CD4-positive, alpha-beta T cell treated with Interleukin-6 for 4 hours (primary cell): Measurements from ENCODE around the gene ESR2.
"Not testable (repeated sequence)": the region's sequence is repeated elsewhere in the genome, so short reads cannot be mapped to it uniquely, and the experiment has no call there.

ENCODE experiments used
- DNase-seq: peaks from one replicate; pipeline ENCODE4 v3.0.0-alpha.2; 2020; ENCODE audit warnings: mixed read lengths

The ESR2 gene

DNA sequence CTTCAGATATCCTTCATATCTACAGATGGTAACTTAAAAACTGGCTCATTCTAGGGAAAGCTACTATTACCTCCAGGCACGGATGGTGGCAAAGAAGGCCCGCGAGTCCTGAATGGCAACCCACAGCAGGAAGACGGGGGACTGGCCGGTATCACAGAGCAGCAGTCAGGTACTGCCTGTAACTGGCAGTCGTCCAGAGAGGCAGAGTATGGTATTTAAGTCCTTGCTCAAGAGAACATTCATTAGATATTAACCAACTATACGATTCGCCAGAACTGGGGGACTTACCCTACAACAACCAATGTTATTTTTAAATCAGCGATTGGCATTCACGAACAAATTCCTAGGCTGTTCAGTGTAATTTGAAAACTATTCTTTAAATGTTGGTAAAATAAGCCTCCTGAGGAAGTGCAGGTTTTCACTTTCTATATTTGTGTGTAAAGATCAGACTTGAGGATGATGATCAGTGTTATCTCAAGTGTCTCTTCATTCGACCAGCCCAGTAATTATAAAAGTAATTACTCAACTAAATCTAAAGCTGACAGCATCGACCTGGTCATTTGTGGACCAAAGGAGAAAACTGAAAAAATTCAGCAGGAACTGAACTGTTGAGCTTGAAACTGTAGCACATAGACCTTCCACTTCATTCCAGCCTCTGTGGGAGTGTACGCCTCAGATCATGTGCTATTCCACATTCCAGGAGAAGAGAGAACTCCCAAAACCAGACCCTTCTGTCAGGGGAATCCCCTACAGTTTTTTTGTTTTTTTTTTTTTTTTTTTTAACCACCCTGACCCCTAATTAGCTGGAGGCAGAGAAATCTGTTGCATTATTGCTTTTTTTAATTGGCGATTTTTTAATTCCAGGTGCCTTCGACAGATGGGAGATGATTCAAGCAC lies 75.6 kb downstream of the ESR2 start:
- no peak for DNase-seq

DNA sequence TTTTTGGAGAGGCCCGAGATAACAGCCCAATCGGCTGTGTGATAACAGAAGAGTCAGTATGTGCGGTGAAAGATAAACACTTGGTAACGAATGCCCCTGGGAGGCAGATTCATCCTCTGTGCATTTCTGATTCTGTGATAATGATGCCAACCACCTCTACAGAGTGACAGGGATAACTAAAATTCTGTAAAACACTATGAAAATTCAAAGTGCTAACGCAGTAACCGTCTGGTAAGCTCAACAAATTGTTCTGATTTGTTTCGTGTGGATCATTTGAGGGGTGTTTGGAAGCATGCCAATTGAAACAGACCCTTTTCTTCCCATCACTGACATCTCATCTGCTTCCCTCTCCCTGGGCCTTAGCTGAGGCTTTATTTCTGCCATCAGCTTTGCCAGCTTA lies 76.3 kb downstream of the ESR2 start:
- DNase-seq = no peak

DNA sequence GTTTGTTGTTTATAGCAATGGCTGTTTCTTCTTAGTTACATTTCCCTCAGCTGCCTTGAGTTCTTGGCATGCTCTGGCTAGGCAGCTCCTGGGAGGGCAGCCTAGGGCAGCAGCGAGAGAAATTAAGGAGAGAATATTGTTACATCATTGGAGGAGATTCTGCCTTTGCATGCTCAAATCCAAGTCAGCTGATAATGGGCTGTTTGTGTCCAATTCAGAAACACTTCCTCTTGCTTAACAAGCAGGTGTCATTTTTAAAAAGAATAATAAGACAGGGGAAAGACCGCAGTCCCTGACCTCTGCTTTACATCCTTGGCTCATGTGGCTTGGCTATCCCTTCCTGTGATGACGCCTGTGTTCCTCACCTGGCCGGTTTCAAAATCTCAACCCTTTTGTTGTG lies 76.9 kb downstream of the ESR2 start:
- no peak for DNase-seq

DNA sequence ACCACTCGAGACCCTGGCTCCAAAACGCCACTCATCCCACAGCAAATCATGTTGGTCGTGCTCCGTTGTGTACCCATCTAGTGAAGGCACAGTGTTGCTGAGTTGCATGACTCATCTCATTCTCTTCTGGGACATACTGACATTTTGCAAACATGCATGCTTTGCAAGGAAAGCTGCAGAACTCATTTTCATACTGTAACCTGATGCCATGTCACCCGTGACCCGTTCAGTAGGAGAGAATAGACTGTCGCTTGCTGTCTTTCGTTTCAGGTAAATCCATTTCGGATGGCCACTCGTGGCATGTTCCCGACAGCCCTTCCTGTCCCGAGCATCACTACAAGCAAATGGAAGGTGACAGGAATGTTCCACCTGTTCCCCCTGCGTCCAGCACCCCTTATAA lies 78.2 kb downstream of the ESR2 start:
- DNase-seq = no peak

DNA sequence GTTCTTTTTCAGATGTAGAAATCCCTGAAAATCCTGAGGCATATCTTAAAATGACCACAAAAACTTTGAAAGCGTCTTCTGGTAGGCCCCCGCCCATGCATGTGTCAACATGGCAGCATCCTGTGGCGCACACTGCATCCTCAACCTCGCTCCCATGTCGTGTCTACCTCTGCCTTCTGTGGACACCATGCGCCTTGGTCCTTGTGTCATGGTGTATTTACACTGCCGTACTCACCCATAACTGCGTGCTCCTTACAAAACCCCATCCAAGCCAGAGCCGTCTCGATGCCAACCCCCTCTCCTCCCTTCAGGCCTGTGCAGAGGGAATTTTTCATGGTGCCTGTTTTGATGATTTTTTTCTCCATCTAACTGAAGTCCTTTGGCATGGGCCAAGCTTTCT lies 78.9 kb downstream of the ESR2 start:
- DNase-seq = no peak

DNA sequence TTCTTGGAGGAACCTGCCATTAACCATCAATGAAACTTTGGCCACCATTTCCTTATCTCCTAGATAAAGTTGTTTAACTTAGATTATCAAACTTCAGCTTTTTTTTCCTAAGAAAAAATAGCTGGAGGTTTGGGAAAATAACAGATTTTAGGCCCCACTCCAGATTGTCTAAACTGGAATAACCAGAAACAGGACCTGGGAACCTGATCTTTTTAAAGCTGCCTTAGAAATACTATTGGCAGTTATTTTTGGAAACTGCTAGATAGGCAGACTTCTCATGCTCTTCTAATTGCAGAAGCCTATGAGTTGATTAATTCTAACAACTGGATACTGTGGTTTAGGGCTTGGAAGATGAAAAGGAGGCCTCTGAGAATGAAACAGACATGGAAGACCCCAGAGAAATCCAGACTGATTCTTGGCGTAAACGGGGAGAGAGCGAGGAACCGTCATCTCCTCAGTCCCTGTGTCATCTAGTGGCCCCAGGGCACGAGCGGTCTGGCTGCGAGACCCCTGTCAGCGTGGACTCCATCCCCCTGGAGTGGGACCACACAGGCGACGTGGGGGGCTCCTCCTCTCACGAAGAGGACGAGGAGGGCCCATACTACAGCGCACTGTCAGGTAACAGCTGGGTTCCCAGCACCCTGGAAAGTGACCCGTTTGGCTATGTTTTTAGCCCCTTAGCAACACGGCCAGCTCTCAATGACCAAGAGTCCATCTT lies 80.2 kb downstream of the ESR2 start:
- DNase-seq = no peak

DNA sequence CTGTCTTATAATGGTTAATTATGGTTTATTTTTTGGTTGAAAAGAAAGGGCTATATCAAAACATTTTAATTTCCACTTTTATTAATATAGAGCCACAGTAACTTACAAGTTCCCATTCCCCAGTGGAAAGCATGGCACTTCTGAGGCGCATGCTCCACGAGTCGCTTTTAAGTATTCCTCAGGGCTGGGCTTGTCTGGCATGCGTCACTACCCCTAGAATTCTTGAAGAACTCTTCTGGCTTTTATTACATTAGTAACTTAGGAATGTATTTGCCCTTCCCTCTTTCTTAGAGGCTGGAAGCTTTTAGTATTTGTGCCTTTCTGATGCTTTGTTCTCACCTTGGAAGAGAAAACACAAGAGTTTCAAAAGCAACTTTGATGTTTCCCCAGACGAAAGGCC lies 81.1 kb downstream of the ESR2 start:
- no peak for DNase-seq

DNA sequence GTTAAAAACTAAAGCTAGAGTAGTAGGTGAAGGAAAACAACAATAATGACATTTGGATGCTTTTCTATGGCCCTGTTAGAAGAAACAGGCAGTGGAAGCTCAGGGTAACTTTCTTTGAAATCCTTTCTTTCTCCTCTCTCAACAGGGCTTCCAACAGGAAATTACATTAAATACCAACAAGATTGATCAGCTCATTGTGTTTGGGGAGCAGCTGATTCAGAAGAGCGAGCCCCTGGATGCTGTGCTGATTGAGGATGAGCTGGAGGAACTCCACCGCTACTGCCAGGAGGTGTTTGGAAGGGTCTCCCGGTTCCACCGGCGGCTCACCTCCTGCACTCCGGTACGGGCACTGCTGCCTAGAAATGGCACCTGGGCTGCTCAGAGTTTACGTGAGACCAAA lies 81.5 kb downstream of the ESR2 start:
- no peak for DNase-seq

DNA sequence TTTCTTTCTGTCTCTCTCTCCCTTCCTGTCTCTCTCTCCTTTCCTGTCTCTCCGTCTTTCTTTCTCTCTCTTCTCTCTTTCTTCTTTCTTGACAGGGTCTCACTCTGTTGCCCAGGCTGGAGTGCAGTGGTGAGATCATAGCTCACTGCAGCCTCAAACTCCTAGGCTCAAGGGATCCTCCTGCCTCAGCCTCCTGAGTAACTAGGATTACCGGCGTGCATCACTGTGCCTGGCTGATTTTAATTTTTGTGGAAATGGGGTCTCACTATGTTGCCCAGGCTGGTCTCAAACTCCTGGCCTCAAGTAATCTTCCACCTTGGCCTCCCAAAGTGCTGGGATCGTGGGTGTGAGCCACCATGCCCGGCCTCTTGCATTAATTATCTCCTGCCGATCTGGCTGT lies 83.3 kb downstream of the ESR2 start:
- not testable (repeated sequence) for DNase-seq

DNA sequence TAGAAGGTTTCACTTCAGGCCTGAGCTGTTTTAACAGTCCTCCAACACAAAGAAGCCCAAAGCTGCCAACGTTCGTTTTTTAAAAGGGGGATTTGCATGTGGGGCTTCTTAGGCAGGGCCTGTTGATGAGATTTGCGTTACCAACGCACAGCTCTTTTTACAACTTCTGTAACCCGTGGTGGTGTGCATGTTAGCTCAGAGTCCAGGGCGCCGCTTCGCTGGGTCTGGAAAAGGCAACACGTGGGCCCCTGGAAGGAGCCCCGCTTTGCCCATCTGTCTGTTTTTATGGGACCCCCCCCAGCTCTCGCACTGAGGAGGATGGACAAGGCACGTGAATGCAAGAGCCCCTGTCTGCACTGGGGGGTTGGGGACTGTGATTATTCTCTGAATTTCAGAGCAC lies 84.0 kb downstream of the ESR2 start:
- DNase-seq = no peak

DNA sequence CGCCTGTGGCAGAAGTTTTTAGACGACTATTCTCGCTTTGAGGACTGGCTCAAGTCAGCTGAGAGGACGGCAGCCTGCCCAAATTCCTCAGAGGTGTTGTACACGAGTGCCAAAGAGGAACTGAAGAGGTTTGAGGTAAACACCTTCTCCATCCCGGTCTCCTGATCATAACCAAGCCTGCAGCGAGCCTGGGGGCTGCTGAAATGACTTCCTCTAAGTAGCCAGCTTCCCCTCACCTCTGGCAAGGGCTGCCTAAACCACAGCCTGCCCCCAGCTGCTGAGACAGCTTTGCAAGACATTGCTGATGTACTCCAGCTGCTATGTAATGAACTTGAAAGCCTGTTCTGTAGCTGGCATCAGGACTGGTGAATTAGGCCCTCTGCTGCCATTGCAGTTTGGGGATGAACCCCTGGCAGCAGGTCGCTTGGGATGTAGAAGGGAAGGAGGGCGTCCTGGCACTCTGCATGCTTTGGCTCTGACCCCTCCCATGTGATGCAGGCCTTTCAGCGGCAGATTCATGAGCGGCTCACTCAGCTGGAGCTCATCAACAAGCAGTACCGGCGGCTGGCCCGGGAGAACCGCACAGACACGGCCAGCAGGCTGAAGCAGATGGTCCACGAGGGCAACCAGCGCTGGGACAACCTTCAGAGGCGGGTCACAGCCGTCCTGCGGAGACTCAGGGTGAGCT lies 84.6 kb downstream of the ESR2 start:
- DNase-seq = no peak

DNA sequence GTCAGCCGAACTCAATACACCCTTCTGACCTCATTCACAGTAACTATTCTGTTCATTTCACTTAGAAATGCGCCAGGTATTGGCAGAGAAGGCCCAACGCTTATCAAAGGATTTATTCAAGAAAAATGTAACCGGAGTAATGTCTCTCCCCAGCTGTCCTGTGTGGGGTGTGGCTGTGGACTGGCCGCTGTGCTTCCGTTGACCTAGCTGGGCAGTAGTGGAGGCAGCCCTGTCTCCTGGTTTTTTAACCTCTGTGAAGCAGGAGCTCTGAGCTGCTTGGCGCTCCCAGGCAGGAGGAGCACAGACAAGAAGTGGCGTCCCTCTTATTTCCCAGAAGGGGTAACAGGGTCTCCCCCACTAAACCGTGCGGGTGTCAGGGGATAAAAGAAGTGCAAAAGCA lies 85.2 kb downstream of the ESR2 start:
- no peak for DNase-seq

DNA sequence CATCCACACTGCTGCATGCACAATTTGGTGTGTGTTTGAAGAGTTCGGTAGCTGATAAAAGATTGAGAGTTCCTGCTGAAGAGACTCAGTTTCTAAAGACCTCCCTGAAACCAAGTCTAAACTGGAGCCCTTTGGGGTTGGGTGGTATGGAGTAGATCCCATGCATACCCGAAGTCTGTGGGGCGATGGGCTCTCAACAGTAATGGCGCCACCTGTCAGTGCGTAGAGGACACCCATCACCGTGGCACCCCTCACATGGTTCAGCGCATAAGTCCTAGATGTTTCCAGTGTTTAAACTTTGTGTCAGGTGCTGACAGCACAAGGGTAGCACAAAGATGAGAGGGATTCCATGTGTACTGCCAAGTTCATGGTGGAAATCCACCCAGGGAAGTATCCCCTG lies 85.9 kb downstream of the ESR2 start:
- no peak for DNase-seq

DNA sequence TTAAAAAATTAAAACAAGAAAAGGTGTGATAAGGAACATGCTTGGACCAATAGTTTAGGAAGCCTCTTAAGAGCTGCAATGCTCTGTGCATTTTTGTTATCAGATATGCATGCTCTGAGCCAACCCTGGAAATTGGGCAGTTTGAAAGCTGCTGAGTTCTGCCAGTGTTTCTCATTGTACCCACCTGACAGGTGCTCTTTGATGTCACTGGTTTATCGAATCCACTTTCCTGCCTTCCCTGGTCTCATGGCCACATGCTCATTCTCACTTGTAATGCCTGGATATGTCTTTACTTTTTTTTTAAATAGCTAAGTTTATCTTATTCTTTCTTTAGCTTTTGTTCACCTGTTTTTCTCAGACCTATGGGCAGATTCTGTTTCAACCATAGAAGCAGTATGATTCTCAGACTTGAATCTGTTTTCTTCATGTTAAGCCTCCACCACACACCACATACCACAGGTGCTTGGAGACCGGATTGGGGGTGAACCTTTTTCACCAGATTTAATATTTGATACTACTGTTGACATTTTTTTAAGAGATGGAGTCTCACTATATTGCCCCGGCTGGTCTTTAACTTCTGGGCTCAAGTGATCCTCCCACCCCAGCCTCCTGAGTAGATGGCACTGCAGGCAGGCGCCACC lies 90.7 kb downstream of the ESR2 start:
- DNase-seq = no peak

DNA sequence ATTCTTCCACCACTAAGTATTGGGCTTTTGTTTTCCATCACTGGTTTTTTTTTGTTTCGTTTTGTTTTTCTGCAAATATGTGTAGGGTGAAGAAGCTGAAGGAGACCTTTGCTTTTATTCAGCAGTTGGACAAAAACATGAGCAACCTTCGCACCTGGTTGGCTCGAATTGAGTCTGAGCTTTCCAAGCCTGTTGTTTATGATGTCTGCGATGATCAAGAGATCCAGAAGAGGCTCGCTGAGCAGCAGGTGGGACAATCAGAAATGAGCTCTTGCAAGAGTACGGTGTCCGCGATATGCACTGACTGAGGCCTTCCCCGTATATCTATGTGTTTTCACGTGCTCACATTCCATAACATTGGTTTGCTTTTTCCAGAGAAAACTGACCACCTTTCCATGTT lies 91.5 kb downstream of the ESR2 start:
- no peak for DNase-seq

DNA sequence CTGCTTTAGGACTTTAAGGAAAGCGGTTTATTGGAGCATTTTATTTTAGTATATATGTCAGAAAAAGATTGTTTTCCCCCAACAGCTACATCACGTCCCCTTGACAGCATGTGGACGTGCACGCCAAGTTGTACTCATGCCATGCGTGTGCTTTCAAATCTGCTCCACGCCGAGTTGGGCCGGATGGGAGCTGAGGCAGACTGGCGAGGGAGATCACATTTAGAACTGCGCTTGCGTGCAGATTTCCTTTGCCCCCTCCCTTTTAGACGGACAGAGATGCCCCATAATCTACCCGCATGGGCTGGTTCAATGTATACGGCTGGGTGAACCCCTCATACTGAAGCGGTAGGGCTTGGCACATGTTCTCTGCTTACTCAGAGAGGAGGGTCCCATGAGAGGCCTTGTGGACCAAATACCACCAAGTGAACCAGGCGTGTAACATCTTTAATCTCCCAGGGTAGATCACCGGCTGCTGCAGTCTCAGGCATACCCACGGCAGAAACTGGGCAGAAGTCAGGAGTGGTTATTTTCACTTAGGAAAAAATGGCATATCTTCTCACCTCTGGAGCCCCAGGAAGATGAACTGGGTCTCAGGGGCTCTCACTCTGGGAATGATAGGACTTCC lies 92.1 kb downstream of the ESR2 start:
- no peak for DNase-seq

DNA sequence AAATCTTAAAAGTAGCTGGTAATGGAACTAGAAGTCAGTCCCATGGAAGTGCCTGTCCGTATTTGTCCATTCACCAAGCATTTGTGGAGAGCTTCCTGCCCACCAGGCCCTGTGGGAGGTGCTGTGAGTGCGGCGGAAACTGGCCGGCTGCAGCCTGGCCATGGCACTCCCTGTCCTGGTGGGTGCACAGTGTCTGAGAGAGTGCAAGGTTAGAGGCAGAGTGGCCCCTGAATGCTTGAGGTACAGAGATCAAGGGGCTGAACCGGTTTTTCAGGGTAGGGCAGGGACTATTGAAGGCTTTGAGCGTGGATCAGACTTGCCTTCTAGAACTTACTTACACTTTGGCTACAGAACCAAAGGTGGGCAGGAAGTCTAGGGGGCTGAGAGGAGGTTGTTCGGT lies 92.9 kb downstream of the ESR2 start:
- DNase-seq = no peak

DNA sequence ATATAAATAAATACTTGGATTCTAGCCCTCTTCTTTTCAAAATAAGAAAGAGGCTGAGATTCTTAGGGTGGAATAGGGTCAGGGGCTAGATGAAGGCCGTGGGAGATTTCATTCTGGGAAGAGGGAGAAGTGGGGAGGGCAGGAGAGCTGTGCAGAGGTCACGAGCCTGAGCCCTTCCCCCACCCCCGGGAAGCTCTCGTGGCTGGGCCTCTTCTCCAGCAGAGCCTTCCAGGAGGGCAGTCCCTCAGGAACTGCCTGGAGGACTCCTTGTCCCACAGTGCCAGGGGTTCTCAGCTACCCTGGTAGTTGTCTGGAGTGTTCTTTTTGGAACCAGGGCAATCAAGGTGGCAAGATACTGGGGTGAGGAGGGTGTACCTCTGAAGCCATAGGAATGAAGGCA lies 94.0 kb downstream of the ESR2 start:
- DNase-seq = no peak

DNA sequence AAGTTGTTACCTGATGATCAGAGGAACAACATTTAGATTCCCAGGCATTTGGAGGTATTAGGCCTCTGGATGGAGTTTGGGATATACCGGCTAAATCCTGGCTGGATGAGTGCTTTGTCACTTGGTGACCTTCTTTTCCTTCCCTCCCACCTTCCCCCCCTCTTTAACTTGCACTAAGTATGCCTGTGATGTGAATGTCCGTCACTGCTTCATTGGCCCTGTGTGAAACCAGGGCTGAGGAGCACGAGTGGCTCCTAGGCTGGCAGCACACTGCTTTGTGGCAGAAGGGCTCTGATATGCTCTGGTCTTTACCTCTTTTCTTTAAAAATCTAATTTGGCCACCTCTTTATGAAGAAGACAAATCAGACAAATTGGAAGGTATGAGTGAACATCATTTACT lies 95.7 kb downstream of the ESR2 start:
- DNase-seq = no peak

DNA sequence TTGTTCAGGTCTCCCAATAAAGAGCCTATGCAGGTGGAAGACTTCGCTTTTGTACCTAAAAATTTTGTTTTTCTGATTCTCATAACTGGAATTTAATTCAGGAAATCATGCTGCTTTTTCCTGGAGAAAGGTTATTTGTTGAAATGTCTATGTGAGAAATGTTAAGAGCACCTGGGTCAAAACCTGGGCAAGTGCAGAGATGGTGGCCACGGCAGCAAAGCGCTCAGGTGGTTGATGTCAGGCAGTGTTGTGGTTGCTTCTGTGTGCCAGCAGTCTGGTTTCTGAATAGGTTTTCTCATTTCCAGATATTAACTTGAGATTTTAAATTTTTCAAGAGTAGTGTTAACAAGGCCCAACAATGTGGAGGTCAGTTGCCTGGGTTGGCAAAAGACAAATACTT lies 96.2 kb downstream of the ESR2 start:
- DNase-seq = no peak

DNA sequence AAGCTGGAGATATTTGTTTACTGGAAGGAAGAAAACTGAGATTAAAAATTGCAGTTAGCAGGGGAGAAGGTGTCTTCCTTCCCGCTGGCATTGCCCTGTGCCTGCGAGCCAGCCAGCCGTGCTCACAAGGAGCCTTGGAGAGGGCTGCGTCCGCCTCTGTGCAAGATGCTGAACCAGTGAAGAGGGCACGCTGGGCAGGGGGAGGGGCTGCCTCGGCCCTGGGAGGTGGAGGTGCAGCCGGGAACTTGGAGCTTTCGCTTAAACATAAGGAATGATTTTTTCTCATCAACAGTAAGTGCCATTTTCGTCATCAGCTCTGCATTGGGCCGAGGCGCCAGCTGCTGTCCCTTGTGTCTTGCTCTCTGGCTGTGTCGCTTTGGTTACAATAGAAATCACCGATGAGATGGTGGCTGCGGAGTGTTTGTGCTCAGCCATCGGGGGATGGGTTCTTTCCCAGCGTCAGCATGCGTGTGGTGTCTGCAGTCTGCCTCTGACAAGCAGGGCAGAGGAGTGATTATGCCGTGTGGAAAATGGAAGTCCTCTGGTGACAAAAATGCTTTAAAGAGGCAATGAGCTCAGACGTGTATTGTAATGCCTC lies 97.3 kb downstream of the ESR2 start:
- DNase-seq = peak; percentile 26

DNA sequence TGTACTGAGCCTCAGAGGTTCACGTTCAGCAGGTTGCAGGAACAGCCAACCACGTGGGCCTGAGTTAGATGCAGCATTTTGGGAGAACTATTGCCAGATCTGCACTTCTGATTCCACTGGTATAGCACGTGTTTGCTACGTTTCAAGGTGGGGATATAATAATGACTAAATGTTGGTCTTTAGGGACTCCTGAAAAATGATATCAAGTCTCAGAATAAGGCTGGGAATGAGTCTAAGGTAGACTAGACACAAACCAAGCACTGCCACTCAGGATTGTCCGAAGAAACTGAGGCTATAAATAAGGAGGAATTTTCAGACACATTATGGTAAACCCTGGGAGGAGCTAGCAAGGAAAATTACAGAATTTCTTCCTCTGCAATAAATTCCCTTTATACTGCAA lies 98.1 kb downstream of the ESR2 start:
- no peak for DNase-seq

DNA sequence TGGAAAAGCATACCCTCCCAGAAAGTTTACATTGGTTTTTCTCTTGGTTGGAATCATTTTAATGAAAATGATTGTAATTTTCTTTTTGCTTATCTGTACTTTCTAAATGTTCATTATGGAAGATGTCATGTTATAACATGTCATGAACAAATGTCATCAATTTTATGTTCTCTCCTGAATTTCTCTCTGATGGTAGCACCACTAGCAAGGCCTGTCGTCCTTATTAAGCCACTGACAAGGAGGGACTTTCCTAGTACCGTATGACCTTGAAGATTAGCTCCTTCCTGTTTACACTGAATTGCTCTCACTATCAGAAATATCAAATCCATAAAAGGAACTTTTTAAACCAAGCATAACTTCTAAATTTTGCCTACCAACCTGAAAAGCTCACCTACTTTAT lies 99.0 kb downstream of the ESR2 start:
- DNase-seq = no peak
